ENCODE results near the gene HDAC4.

DNA sequence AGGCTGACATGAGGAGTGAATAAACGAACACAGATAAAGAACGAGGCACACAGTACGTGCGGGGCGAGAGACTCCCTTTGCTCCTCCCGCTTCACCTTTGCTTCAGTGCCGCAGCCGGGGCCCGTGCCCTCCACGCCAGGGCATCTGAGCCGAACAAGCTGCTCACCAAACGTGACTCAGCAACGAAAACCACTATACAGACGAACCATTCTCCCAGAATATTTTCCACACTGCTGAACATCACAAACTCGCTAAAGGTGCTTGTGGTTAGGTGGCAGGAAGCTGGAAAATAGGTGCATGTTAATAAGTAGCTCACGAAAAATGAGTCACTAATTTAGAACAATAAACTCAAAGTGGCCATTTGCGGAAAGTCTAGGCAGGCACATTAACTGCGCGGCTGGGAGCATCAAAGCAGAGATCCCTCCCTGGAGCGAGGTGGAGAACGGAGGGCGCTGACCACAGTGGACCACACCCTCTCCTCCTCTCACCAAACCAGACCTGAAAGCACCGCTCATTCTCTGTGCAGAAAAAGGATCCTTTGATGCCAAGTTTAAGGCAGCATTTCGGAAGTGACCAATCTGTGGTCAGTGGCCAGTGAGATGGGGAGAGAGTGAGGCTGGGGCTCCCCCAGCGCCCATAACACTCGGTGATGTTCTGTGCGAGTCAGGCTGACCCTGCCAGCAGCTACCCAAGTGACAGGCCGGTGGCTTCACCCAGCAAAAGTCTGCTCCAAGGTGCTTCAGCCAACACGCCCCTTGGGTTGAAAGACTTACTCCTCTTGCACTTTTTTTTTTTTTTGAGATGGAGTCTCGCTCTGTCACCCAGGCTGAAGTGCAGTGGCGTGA lies 153.2 kb downstream of the HDAC4 start:
- TF ChIP-seq YY1 (IDR thresholded peaks at IDR 0.05; ENCODE audit: low read depth) (no peak), EP300 (IDR thresholded peaks at IDR 0.05; ENCODE audit: borderline replicate concordance) (peak; percentile 97), TAF1 (IDR thresholded peaks at IDR 0.05; ENCODE audit: low read depth) (no peak), TEAD4 (IDR thresholded peaks at IDR 0.05) (peak; percentile 84), MAX (IDR thresholded peaks at IDR 0.05) (peak; percentile 60)

Data from Ishikawa (cell line).